Measurements from ENCODE around the gene PMIS2. TPM values are rescaled to one million over a fixed set of nuclear protein-coding genes. Genes with fewer than 3 reads are reported as not detected.

Gene PMIS2
- polyA plus RNA-seq, 3 donors, result not detected

DNA sequence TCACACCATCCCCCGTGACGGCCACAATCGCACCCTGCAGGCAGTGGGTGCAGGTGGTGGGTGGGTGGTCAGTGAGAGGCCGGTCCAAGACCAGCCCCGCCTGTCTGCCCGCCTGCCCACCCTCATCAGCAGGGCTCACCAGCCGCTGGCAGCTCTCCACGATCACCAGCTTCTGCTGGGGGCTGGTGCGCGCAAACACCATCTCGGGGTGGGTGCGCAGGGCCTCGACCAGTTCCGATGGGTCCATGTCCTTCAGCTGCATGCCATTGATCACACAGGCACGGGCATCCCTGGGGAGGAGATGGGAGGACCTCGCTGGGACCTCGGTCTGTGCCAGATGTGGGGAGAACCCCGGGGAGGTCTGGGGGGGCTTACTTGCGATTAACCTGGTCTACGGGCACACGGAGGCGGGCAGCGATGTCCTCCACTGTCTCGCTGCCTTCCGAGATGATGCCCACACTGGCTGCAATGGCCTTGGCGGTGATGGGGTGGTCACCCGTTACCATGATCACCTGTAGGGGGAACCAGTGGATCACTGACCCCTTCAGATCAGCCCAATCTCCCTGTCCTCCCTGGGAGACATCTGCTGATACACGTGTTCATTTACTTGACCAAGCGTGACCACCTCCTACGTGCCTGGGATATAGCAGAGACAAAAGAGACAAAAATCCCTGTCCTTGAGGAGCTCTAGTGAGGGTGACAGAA is 30.5 kb upstream of the PMIS2 start:
- peaks cover 0 to 5% of the 10 kb centered on the region in 2 donors for H3K9me3 ChIP-seq (replicated peaks in 1 of 2; ENCODE audit: control insufficient read depth in 1 of 2, insufficient read depth in 1 of 2, low read length in 2 of 2)
- no peak overlapping the region for H3K27ac Mint-ChIP-seq
- H3K4me1 Mint-ChIP-seq, result peaks cover 10% of the 10 kb centered on the region
- no peak overlapping the region for H3K4me3 Mint-ChIP-seq
- 80% methylated on average over 23 of the region's 30 CpGs for WGBS (ENCODE audit: insufficient coverage)
- peaks cover 11 to 14% of the 10 kb centered on the region in 2 donors for H3K4me1 ChIP-seq (ENCODE audit: control insufficient read depth in 1 of 2, insufficient read depth in 2 of 2, low read length in 2 of 2)
- no peak overlapping the region for H3K9ac ChIP-seq (ENCODE audit: insufficient read depth, low read length, poor library complexity, severe bottlenecking)
- TF ChIP-seq, protein P1, sequence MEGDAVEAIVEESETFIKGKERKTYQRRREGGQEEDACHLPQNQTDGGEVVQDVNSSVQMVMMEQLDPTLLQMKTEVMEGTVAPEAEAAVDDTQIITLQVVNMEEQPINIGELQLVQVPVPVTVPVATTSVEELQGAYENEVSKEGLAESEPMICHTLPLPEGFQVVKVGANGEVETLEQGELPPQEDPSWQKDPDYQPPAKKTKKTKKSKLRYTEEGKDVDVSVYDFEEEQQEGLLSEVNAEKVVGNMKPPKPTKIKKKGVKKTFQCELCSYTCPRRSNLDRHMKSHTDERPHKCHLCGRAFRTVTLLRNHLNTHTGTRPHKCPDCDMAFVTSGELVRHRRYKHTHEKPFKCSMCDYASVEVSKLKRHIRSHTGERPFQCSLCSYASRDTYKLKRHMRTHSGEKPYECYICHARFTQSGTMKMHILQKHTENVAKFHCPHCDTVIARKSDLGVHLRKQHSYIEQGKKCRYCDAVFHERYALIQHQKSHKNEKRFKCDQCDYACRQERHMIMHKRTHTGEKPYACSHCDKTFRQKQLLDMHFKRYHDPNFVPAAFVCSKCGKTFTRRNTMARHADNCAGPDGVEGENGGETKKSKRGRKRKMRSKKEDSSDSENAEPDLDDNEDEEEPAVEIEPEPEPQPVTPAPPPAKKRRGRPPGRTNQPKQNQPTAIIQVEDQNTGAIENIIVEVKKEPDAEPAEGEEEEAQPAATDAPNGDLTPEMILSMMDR (IDR thresholded peaks at IDR 0.05), result no peak
- H3K36me3 Mint-ChIP-seq, result peaks cover 6 to 7% of the 10 kb centered on the region in 2 donors
- H4K20me1 ChIP-seq (ENCODE audit: insufficient read depth, low read length), result no peaks in the 10 kb centered on the region
- H2AFZ ChIP-seq (ENCODE audit: insufficient read depth, low read depth, low read length, poor library complexity, severe bottlenecking), result no peak overlapping the region
- no peak overlapping the region for H3K4me2 ChIP-seq (replicated peaks; ENCODE audit: extremely low read depth, low read length, poor library complexity, severe bottlenecking)
- peak in 1 of 3 donors; percentile 5 for DNase-seq
- H3K9me3 Mint-ChIP-seq, result peaks cover 0 to 13% (median 2%) of the 10 kb centered on the region in 7 donors
- H3K27ac ChIP-seq (ENCODE audit: low read depth in 1 of 2, low read length in 2 of 2), result no peak overlapping the region
- H3K27me3 ChIP-seq (ENCODE audit: control insufficient read depth in 2 of 2, insufficient read depth in 2 of 2, low read length in 2 of 2), result peaks cover 0 to 23% of the 10 kb centered on the region in 2 donors
- H3K4me3 ChIP-seq (replicated peaks in 1 of 3; ENCODE audit: low read depth in 2 of 3, low read length in 3 of 3), result no peak overlapping the region
- H3K36me3 ChIP-seq (replicated peaks in 1 of 2; ENCODE audit: control insufficient read depth in 1 of 2, insufficient read depth in 2 of 2, low read length in 2 of 2), result no peaks in the 10 kb centered on the region
- H3K27me3 Mint-ChIP-seq (ENCODE audit: low read depth in 3 of 3), result peaks cover 31 to 44% (median 35%) of the 10 kb centered on the region in 3 donors
- intact Hi-C loops (cut with micrococcal nuclease), result no loop called here
- H3K79me2 ChIP-seq (ENCODE audit: insufficient read depth, low read length), result no peaks in the 10 kb centered on the region

DNA sequence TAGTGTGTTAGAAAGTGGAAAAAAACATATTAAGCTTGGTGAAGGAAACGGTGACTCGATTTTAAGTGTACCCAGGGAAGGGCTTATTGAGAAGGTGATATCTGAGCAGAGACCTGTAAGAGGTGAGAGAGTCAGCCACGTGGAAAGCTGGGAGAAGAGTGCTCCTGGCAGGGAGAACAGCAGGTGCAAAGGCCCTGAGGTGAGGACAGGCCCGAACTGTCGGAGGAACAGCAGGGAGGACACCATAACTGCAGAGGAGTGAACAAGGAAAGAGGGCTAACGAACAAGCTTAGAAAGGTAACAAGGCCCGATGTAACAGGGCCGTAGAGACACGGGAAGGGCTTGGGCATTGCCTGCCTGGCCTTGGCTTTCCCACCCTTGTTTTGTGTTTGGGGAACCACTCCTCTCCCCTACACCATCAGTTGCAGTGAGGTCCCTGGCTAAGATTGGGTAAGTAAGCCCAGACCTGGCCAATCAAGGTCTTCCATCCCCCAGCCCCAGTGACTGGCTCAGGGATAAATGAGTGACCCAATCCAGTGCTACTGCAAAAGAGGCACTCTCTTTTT is 29.9 kb upstream of the PMIS2 start:
- Mint-ChIP-seq H3K4me3 (peak overlapping the region; percentile 40 to 43), H3K36me3 (peaks cover 0 to 2% of the 10 kb centered on the region in 2 donors), H3K27ac (no peak overlapping the region), H3K9me3 (peaks cover 0 to 13% (median 2%) of the 10 kb centered on the region in 7 donors), H3K27me3 (ENCODE audit: low read depth in 3 of 3) (peaks cover 35 to 44% (median 36%) of the 10 kb centered on the region in 3 donors), H3K4me1 (peaks cover 10% of the 10 kb centered on the region)
- Histone ChIP-seq H3K9me3 (replicated peaks in 1 of 2; ENCODE audit: control insufficient read depth in 1 of 2, insufficient read depth in 1 of 2, low read length in 2 of 2) (peaks cover 0 to 5% of the 10 kb centered on the region in 2 donors), H3K4me1 (ENCODE audit: control insufficient read depth in 1 of 2, insufficient read depth in 2 of 2, low read length in 2 of 2) (peaks cover 11 to 14% of the 10 kb centered on the region in 2 donors), H3K27me3 (ENCODE audit: control insufficient read depth in 2 of 2, insufficient read depth in 2 of 2, low read length in 2 of 2) (peaks cover 0 to 23% of the 10 kb centered on the region in 2 donors), H3K4me2 (replicated peaks; ENCODE audit: extremely low read depth, low read length, poor library complexity, severe bottlenecking) (no peak overlapping the region), H3K79me2 (ENCODE audit: insufficient read depth, low read length) (no peaks in the 10 kb centered on the region), H2AFZ (ENCODE audit: insufficient read depth, low read depth, low read length, poor library complexity, severe bottlenecking) (no peak overlapping the region), H3K9ac (ENCODE audit: insufficient read depth, low read length, poor library complexity, severe bottlenecking) (no peak overlapping the region), H4K20me1 (ENCODE audit: insufficient read depth, low read length) (no peaks in the 10 kb centered on the region), H3K36me3 (replicated peaks in 1 of 2; ENCODE audit: control insufficient read depth in 1 of 2, insufficient read depth in 2 of 2, low read length in 2 of 2) (no peaks in the 10 kb centered on the region), H3K4me3 (replicated peaks in 1 of 3; ENCODE audit: low read depth in 2 of 3, low read length in 3 of 3) (no peak overlapping the region), H3K27ac (ENCODE audit: low read depth in 1 of 2, low read length in 2 of 2) (no peak overlapping the region)
- TF ChIP-seq, protein P1 (IDR thresholded peaks at IDR 0.05), result no peak
- intact Hi-C loops (cut with micrococcal nuclease), result no loop called here
- DNase-seq, result peak in 1 of 3 donors; percentile 1
- 87% methylated on average over 6 of the region's 9 CpGs for WGBS (ENCODE audit: insufficient coverage)

Data from CD14-positive monocyte (primary cell).